ENCODE data around the gene CRIM1. TPM values are rescaled to one million over a fixed set of nuclear protein-coding genes. Genes with fewer than 3 reads are reported as not detected.

The CRIM1 gene
- total RNA-seq, 1 experiment from 2014 or later: 292 TPM

GRCh38 chr2:36379710-36380448 lies 24.3 kb downstream of the CRIM1 start:
- no peaks in the 10 kb centered on the region for H3K9me3 Mint-ChIP-seq (ENCODE audit: unreplicated experiment)
- Histone ChIP-seq H3K4me3 (ENCODE audit: low read depth, low read length) (no peak overlapping the region), H3K4me1 (peaks cover 92% of the 10 kb centered on the region), H3K36me3 (ENCODE audit: control insufficient read depth, insufficient read depth, low read length) (no peaks in the 10 kb centered on the region; the same call in 1 of the 2 replicates), H3K9me3 (no peaks in the 10 kb centered on the region), H3K27me3 (replicated peaks; ENCODE audit: control insufficient read depth, insufficient read depth, low read length) (no peaks in the 10 kb centered on the region)
- H3K36me3 Mint-ChIP-seq (ENCODE audit: insufficient read depth, unreplicated experiment): peaks cover 92% of the 10 kb centered on the region
- H3K4me1 Mint-ChIP-seq (ENCODE audit: low read depth, unreplicated experiment): peaks cover 65% of the 10 kb centered on the region
- no peak for TF ChIP-seq CTCF (IDR thresholded peaks at IDR 0.05; ENCODE audit: insufficient read depth in 1 of 2, low read depth in 1 of 2, low read length in 1 of 2, severe bottlenecking in 1 of 2, unreplicated experiment in 1 of 2)
- ChIA-PET POLR2A (no interaction called here), CTCF (no interaction called here)
- no peak for DNase-seq
- peak overlapping the region; percentile 88 for H3K27ac Mint-ChIP-seq (ENCODE audit: unreplicated experiment)
- no peaks in the 10 kb centered on the region for H3K27me3 Mint-ChIP-seq (ENCODE audit: insufficient read depth, unreplicated experiment)
- BruUV-seq (replicated peaks): no TSS peak
- peak overlapping the region; percentile 32 for H3K4me3 Mint-ChIP-seq (ENCODE audit: unreplicated experiment)
- intact Hi-C loops (cut with micrococcal nuclease; ENCODE audit: unreplicated experiment): loop anchor here (2.0 kb wide), 1 partner anchor 23 kb away; no protein-coding TSS in a partner anchor

- intact Hi-C loops (cut with micrococcal nuclease; ENCODE audit: unreplicated experiment): loop anchor here (1.0 to 2.0 kb wide), 2 partner anchors 10 to 22 kb away; no protein-coding TSS in a partner anchor
- no peak for TF ChIP-seq CTCF (IDR thresholded peaks at IDR 0.05; ENCODE audit: insufficient read depth in 1 of 2, low read depth in 1 of 2, low read length in 1 of 2, severe bottlenecking in 1 of 2, unreplicated experiment in 1 of 2)
- DNase-seq: peak; percentile 84 to 96
- H3K27me3 ChIP-seq (replicated peaks; ENCODE audit: control insufficient read depth, insufficient read depth, low read length): no peaks in the 10 kb centered on the region
- H3K4me1 Mint-ChIP-seq (ENCODE audit: low read depth, unreplicated experiment): peaks cover 71% of the 10 kb centered on the region
- no peaks in the 10 kb centered on the region for H3K9me3 Mint-ChIP-seq (ENCODE audit: unreplicated experiment)
- peaks cover 86% of the 10 kb centered on the region for H3K4me1 ChIP-seq
- H3K4me3 ChIP-seq (ENCODE audit: low read depth, low read length): no peak overlapping the region
- H3K36me3 ChIP-seq (ENCODE audit: control insufficient read depth, insufficient read depth, low read length): no peaks in the 10 kb centered on the region; the same call in 1 of the 2 replicates
- peak overlapping the region; percentile 88 for H3K27ac Mint-ChIP-seq (ENCODE audit: unreplicated experiment)
- POLR2A ChIA-PET: no interaction called here
- CTCF ChIA-PET: interaction anchor here (0.7 kb wide), 1 partner anchor 12 kb away, joined by 3 read pairs; no protein-coding TSS in a partner anchor
- peak overlapping the region; percentile 6 for H3K4me3 Mint-ChIP-seq (ENCODE audit: unreplicated experiment)
- H3K27me3 Mint-ChIP-seq (ENCODE audit: insufficient read depth, unreplicated experiment): no peaks in the 10 kb centered on the region
- no peaks in the 10 kb centered on the region for H3K9me3 ChIP-seq
- no TSS peak for BruUV-seq (replicated peaks)
- peaks cover 97% of the 10 kb centered on the region for H3K36me3 Mint-ChIP-seq (ENCODE audit: insufficient read depth, unreplicated experiment)
Observed at GRCh38 chr2:36380624-36381481, 25.3 kb downstream of the CRIM1 start.

- peaks cover 71% of the 10 kb centered on the region for H3K4me1 Mint-ChIP-seq (ENCODE audit: low read depth, unreplicated experiment)
- no peak for TF ChIP-seq CTCF (IDR thresholded peaks at IDR 0.05; ENCODE audit: insufficient read depth in 1 of 2, low read depth in 1 of 2, low read length in 1 of 2, severe bottlenecking in 1 of 2, unreplicated experiment in 1 of 2)
- CTCF ChIA-PET: no interaction called here
Observed at GRCh38 chr2:36381993-36382392, 26.4 kb downstream of the CRIM1 start.

More at GRCh38 chr2:36381993-36382392, 26.4 kb downstream of the CRIM1 start:
- H3K27me3 Mint-ChIP-seq (ENCODE audit: insufficient read depth, unreplicated experiment): no peaks in the 10 kb centered on the region
- H3K27ac Mint-ChIP-seq (ENCODE audit: unreplicated experiment): peak overlapping the region; percentile 88
- Histone ChIP-seq H3K4me1 (peaks cover 87% of the 10 kb centered on the region), H3K36me3 (ENCODE audit: control insufficient read depth, insufficient read depth, low read length) (no peaks in the 10 kb centered on the region), H3K4me3 (ENCODE audit: low read depth, low read length) (no peak overlapping the region), H3K27me3 (replicated peaks; ENCODE audit: control insufficient read depth, insufficient read depth, low read length) (no peaks in the 10 kb centered on the region), H3K9me3 (no peaks in the 10 kb centered on the region)
- intact Hi-C loops (cut with micrococcal nuclease; ENCODE audit: unreplicated experiment): loop anchor here (1.0 to 2.0 kb wide), 2 partner anchors 11 to 21 kb away; no protein-coding TSS in a partner anchor
- H3K4me3 Mint-ChIP-seq (ENCODE audit: unreplicated experiment): peak overlapping the region; percentile 6
- H3K9me3 Mint-ChIP-seq (ENCODE audit: unreplicated experiment): no peaks in the 10 kb centered on the region
- DNase-seq: no peak
- POLR2A ChIA-PET: no interaction called here
- peaks cover 96% of the 10 kb centered on the region for H3K36me3 Mint-ChIP-seq (ENCODE audit: insufficient read depth, unreplicated experiment)
- no TSS peak for BruUV-seq (replicated peaks)

Measured in Caco-2 (cell line).